GM18507 (cell line): ENCODE results near the gene PPP1R13B.

Source experiments
- DNase-seq: peaks from one replicate; pipeline ENCODE4 v3.0.0; 2011; ENCODE audit warnings: low read depth; ENCODE audit not compliant: insufficient read length; ENCODE audit errors: extremely low spot score
- FAIRE-seq: peaks from 2 replicates; lab custom pipeline; 2011; peaks lifted over from hg19 to GRCh38; lab: Jason Lieb, UNC

PPP1R13B gene

GRCh38 chr14:103725001-103725682 is 122.2 kb downstream of the PPP1R13B start:
- DNase-seq (no peak), FAIRE-seq (no peak)

- FAIRE-seq, result no peak
- DNase-seq, result no peak
Measured at GRCh38 chr14:103724116-103724515, 123.3 kb downstream of the PPP1R13B start.

- FAIRE-seq, result no peak
- no peak for DNase-seq
Measured at GRCh38 chr14:103723748-103724081, 123.7 kb downstream of the PPP1R13B start.

GRCh38 chr14:103721334-103722120 is 125.8 kb downstream of the PPP1R13B start:
- FAIRE-seq (no peak), DNase-seq (no peak)

GRCh38 chr14:103719751-103720150 is 127.6 kb downstream of the PPP1R13B start:
- no peak for FAIRE-seq
- no peak for DNase-seq

- no peak for DNase-seq
- FAIRE-seq, result no peak
Measured at GRCh38 chr14:103718572-103718971, 128.8 kb downstream of the PPP1R13B start.

GRCh38 chr14:103716899-103717411 is 130.4 kb downstream of the PPP1R13B start:
- DNase-seq (no peak), FAIRE-seq (no peak)

GRCh38 chr14:103716091-103716801 is 131.1 kb downstream of the PPP1R13B start:
- FAIRE-seq (no peak), DNase-seq (no peak)

- peak; percentile 100 for FAIRE-seq
- DNase-seq, result peak; percentile 100
Measured at GRCh38 chr14:103715052-103716000, 132.0 kb downstream of the PPP1R13B start, which contains the start of the genes XRCC3 and ZFYVE21. Gene XRCC3 (minus strand): TSS chr14:103715451. CDS start chr14:103711087, 4,364 bp downstream. Gene ZFYVE21 (plus strand): TSS chr14:103715810. CDS start chr14:103715842, 32 bp downstream.

- DNase-seq (no peak), FAIRE-seq (no peak)
Measured at GRCh38 chr14:103714063-103714724, 133.2 kb downstream of the PPP1R13B start.

GRCh38 chr14:103713304-103714062 is 133.9 kb downstream of the PPP1R13B start:
- FAIRE-seq, result no peak
- DNase-seq, result no peak

GRCh38 chr14:103712633-103713247 is 134.6 kb downstream of the PPP1R13B start:
- DNase-seq (no peak), FAIRE-seq (no peak)

GRCh38 chr14:103711516-103712431 is 135.6 kb downstream of the PPP1R13B start:
- DNase-seq, result no peak
- FAIRE-seq, result no peak

GRCh38 chr14:103710771-103711377 is 136.5 kb downstream of the PPP1R13B start:
- FAIRE-seq (no peak), DNase-seq (no peak)

GRCh38 chr14:103709814-103710213 is 137.6 kb downstream of the PPP1R13B start:
- no peak for DNase-seq
- no peak for FAIRE-seq

GRCh38 chr14:103708750-103709187 is 138.6 kb downstream of the PPP1R13B start:
- DNase-seq (no peak), FAIRE-seq (no peak)
